ENCODE results near the gene VDR.

The VDR gene

DNA sequence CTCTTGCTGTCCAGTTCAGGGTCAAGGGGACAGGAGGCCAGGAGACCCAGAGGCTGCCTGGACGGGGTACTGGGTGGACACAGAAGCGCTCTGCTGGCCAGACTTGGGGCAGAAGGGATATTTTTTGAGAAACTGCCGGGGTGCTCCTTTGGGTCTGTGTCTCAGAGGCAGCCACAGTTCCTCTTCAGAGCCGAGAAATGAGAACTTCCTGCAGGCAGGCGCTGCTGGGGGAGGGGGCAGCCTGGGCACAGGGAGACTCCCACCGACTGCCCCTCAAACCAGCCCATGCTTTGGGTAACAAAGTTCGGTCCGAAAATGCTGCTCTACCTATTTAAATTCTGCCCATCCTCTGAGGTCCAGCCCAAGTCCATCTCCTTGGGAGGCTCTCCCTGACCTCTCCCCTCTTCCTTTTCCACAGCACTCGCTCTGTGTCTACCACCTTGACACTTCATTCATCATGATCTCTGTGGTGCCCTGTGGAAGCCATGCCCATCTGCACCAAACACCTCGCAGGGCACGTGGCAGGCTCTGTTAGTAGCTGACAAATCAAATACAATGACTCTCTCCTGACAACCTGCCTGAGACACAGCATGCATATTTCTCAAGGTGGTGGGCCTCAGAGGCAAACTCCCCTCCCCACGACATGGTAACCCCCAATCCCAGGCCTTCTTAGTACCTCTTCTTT is 101.5 kb downstream of the VDR start:
- DNase-seq, result peak in 1 of 10 donors; percentile 27
- intact Hi-C loops (cut with DNase I), result no loop called here

DNA sequence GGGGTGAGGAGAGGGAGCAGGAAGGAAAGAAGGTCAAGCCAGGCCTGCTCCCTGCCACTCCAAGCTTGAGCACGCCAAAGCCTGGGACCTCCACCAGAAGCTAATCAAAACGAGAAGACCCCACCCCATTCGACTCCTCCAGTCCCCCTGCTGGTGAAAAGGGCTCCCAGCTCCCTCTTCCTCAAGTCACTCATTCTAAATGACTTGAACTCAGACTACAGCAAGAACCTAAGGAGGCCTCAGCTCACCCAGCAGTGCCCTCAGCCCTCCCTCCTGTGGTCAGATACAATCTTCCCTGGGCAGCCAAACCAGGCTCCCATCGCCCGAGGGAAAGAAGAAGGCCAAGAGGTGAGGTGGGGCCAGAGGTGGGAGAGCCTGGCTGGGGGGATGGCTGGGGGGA is 102.5 kb downstream of the VDR start:
- DNase-seq, result peak in 1 of 10 donors; percentile 42
- intact Hi-C loops (cut with DNase I), result no loop called here

- intact Hi-C loops (cut with DNase I), result no loop called here
- DNase-seq, result peak in 1 of 10 donors; percentile 24
These were observed 102.9 kb downstream of the VDR start for GRCh38 chr12:47801904-47802246.

DNA sequence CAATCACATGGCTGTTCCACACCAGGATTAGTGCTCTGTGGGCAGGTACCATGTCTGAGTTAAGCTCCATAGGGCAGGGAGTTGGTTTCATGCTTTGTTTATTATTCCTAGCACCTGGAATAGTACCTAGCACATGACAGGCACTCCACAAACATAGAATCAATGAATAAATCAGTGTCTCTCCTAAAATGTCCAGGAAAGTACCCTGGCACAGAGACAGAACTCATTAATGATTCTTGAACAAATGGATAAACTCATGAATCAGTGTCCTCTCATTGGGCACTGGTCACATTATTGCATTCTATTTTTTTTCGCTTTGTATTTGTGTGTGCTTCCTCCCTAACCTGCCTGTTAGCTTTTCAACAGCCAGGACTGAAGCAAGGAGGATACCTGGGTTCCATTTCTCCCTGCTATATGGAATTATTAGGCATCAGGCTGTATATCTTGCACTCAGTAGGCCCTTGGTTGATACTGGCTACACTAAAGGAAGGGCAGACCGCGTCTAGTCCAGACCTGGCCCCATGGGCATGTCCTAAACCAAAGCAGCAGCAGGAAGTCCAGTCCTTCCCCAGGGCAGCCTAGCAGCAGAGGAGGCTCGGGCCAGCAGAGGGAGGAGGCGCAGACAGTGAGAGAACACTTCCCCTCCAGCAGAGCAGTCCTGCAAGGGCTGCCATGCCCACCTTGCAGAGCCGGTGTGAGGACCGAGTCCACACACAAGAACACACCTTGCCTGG is 103.5 kb downstream of the VDR start:
- intact Hi-C loops (cut with DNase I), result no loop called here
- peak in 2 of 10 donors; percentile 75 to 82 for DNase-seq

- intact Hi-C loops (cut with DNase I), result no loop called here
- peak in 1 of 10 donors; percentile 59 for DNase-seq
These were observed 104.2 kb downstream of the VDR start for GRCh38 chr12:47800582-47800981.

- peak in 8 of 10 donors; percentile 50 to 96 (median 60) for DNase-seq
- intact Hi-C loops (cut with DNase I), result no loop called here
These were observed 105.3 kb downstream of the VDR start for GRCh38 chr12:47799357-47799955.

GRCh38 chr12:47798382-47798948 is 106.3 kb downstream of the VDR start:
- no peak for DNase-seq
- intact Hi-C loops (cut with DNase I), result no loop called here

GRCh38 chr12:47797441-47797840 is 107.4 kb downstream of the VDR start:
- intact Hi-C loops (cut with DNase I), result loop anchor here (2.0 kb wide), 1 partner anchor 41 kb away; no protein-coding TSS in a partner anchor
- DNase-seq, result peak in 4 of 10 donors; percentile 53 to 80 (median 61)

- intact Hi-C loops (cut with DNase I), result loop anchor here (2.0 kb wide), 1 partner anchor 43 kb away; no protein-coding TSS in a partner anchor
- DNase-seq, result peak in 2 of 10 donors; percentile 64 to 73
These were observed 108.9 kb downstream of the VDR start for GRCh38 chr12:47795814-47796411.

DNA sequence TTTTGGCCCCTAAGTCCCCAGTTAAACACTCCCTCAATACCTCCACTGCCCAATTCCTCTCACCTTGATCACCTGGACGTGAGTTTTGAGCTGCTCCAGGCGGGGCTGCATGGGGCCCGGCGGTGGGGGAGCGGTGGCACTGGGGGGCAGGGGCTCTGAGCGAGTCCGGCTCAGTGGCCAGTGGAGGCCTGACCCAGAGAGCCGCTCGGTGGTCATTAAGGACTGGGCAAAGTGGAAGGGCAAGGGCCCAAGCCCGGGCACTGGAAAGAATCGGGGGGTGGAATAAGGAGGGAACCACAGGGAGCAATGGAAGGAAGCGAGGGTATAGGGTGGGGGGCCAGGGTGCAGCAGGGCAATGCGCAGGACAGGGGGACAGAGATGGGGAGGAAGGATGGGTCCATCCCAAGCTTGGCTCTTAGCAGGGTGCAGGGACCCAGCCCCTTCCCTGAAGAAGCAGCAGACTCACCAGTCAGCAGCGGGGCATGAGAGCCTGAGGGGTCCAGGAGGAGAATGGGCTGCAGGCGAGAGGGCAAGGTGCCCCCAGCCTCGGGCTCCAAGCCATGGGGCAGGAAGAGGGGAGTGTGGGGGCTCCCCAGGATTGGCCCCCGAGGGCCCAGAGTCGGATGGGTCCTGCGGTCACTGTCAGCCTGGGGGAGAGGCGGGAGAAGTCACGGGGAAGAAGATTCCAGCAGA is 109.5 kb downstream of the VDR start:
- no peak for DNase-seq

DNA sequence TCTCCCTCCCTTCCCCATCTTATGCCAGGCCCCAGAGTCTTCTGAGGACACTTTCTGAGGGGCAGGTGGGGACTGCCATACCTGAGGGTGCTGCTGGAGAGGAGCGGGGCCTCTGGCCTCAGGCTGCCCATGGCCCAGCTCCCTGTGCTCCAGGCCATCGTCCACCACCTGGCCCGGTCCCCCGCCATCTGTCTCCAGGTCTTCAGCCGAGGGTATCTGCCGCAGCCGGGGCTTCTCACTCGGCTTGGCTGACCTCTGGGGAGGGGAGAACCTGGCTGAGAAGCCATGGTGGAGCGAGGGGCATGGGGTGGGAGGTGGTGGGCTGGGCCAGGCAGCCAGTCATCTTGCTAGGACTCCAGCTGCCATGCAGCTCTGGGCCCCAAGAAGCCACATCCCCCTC is 110.1 kb downstream of the VDR start:
- DNase-seq, result peak in 2 of 10 donors; percentile 18 to 79
- intact Hi-C loops (cut with DNase I), result no loop called here

More for the DNA sequence above, 109.5 kb downstream of the VDR start:
- intact Hi-C loops (cut with DNase I), result no loop called here

- peak in 3 of 10 donors; percentile 19 to 49 (median 40) for DNase-seq
- intact Hi-C loops (cut with DNase I), result no loop called here
These were observed 111.6 kb downstream of the VDR start for GRCh38 chr12:47793015-47793681.

DNA sequence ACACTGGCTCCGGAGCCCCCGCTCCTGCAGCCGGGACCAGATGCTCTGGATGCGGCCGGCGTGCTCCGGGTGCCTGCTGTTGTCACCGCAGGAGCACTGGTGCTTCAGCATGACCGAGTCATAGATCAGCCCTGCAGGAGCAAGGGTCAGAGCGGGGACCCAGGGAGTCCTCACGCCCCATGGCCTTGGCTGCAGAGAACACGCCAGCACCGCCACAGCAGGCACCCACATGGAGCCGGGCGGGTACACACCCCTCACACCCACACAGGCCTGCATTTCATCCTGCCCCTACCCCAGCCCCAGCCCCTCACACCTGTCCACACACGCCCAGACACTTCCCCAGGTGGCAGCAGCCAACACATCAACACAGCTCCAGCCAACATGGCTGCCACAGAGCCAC is 112.9 kb downstream of the VDR start:
- DNase-seq, result peak in 3 of 10 donors; percentile 28 to 79 (median 37)
- intact Hi-C loops (cut with DNase I), result no loop called here

All from posterior cingulate gyrus (tissue), 11 donors.